Naive thymus-derived CD8-positive, alpha-beta T cell (primary cell): ENCODE data around the gene MPC1. TPM values are rescaled to one million over a fixed set of nuclear protein-coding genes. Genes with fewer than 3 reads are reported as not detected.
A peak's percentile ranks its signal among the peaks of the same experiment; 100 is the strongest.
"Not testable (repeated sequence)": the region's sequence is repeated elsewhere in the genome, so short reads cannot be mapped to it uniquely, and the experiment has no call there.

Source experiments
- ATAC-seq, 2 donors: fragments of 150-1000 bp; cut with Tn5 transposase in 1 of 2; sonication (Bioruptor Pico), chemical (Tn5 transposase) in 1 of 2; 1 replicate in 1 of 2; 2 replicates in 1 of 2; pipeline ENCODE4 v1.10.0; 2021; ENCODE audit warnings: mild to moderate bottlenecking in 2 of 2, moderate library complexity in 2 of 2
- POLR2A ChIA-PET: fragments of 350-600 bp; sonication (Branson Sonifier 250); formaldehyde crosslinking; loops from one replicate; lab custom pipeline; 2021; ENCODE audit warnings: antibody characterized with exemption; lab: Charles Lee
- DNase-seq, 10 donors: peaks; one replicate each; pipeline versions ENCODE4 v3.0.0 to v3.0.0-alpha.2; 2020 to 2022
- H3K27ac Mint-ChIP-seq, 10 donors: one replicate each; pipeline ENCODE4 v1.8.0; 2020 to 2022; ENCODE audit warnings: mild to moderate bottlenecking in 10 of 10, mixed read lengths in 10 of 10, moderate library complexity in 4 of 10, inconsistent platforms in 1 of 10
- H3K27me3 Mint-ChIP-seq, 5 donors: one replicate each; pipeline ENCODE4 v1.8.0; 2021 to 2022; ENCODE audit warnings: mixed read lengths in 5 of 5
- H3K36me3 Mint-ChIP-seq, 3 donors: one replicate each; pipeline ENCODE4 v1.8.0; 2020 to 2022; ENCODE audit warnings: mixed read lengths in 3 of 3, mild to moderate bottlenecking in 2 of 3, inconsistent platforms in 1 of 3
- H3K4me1 Mint-ChIP-seq, 4 donors: one replicate each; pipeline ENCODE4 v1.8.0; 2021 to 2022; ENCODE audit warnings: mixed read lengths in 4 of 4
- H3K4me3 Mint-ChIP-seq, 10 donors: one replicate each; pipeline ENCODE4 v1.8.0; 2020 to 2022; ENCODE audit warnings: mild to moderate bottlenecking in 10 of 10, mixed read lengths in 10 of 10, moderate library complexity in 6 of 10, inconsistent platforms in 1 of 10
- H3K9me3 Mint-ChIP-seq, 9 donors: one replicate each; pipeline ENCODE4 v1.8.0; 2020 to 2022; ENCODE audit warnings: mixed read lengths in 9 of 9, mild to moderate bottlenecking in 3 of 9, inconsistent platforms in 1 of 9, moderate library complexity in 1 of 9
- polyA plus RNA-seq, 3 donors: library from polyadenylated mRNA; unstranded; fragments of 300-500 nt; fragmentation: Illumina TruSeq; gene quantifications; one replicate each; pipeline ENCODE4 v1.2.3, GENCODE V29; 2021
- total RNA-seq, 8 experiments: library from RNA in 2 of 8; stranded (reverse) in 2 of 8; gene quantifications; one replicate each; pipeline ENCODE4 v1.2.3 and lab custom pipeline; 2021 to 2026

The MPC1 gene
- total and polyA plus RNA-seq, 5 experiments from 2014 or later: 33.5 to 76.7 (median 64.1) TPM

DNA sequence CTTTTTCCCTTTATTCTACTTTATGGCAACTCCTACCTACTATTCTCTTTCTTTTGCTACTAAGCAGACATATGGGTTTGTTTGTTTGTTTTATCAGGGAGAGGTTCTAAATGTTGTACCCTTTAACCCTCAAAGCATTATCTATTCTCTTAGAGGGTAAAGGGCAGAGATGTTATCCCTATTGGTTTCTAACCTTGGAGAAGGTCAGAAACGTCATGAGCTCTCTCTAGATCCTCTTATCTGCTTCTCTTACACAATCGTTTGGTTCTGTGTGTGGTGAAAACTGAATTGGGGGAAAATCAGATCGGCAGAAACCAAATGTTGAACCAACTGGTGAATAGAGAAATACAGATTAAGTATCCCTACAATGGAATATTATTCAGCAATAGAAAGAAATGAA, 6.4 kb upstream of the MPC1 start:
- Mint-ChIP-seq H3K4me3 (no peak overlapping the region), H3K27ac (peak overlapping the region in 1 of 10 donors; percentile 38), H3K9me3 (no peaks in the 10 kb centered on the region), H3K27me3 (peaks cover 0 to 5% (median 0%) of the 10 kb centered on the region in 5 donors), H3K4me1 (peaks cover 0 to 5% (median 2%) of the 10 kb centered on the region in 4 donors), H3K36me3 (peaks cover 0 to 3% (median 0%) of the 10 kb centered on the region in 3 donors)
- POLR2A ChIA-PET: interaction anchor here (0.6 kb wide), 1 partner anchor 8 kb away, joined by 3 read pairs; no protein-coding TSS in a partner anchor
- ATAC-seq (no peak), DNase-seq (no peak)

DNA sequence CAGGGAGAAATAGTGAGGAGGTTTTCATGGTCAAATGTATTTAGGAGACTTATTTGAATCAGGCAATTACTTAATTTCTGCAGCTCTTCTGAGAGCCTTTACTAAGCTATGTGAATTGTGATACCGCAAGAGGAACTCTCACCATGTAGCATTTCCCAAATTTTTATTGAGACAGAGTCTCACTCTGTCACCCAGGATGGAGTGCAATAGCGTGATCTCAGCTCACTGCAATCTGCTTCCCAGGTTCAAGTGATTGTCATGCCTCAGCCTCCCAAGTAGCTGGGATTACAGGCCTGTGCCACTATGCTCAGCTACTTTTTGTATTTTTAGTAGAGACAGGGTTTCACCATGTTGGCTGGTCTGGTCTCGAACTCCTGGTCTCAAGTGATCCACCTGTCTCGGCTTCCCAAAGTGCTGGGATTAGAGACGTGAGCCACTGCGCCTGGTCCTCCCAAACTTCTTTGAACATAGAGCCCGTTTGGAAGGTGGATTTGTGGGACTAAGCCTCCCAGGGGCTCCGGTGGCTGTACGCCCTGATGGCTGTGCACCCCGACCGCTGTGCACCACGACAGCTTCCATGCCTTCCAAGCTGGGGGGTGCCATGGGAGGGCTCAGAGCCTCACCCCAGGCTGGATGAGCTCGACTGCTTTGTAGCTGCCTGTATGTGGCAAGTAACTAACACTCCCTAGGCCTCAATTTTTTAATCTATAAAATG, 5.7 kb upstream of the MPC1 start:
- Mint-ChIP-seq H3K4me3 (no peak overlapping the region), H3K27me3 (peaks cover 0 to 3% (median 0%) of the 10 kb centered on the region in 5 donors), H3K4me1 (peaks cover 0 to 12% (median 4%) of the 10 kb centered on the region in 4 donors), H3K36me3 (peaks cover 0 to 3% (median 0%) of the 10 kb centered on the region in 3 donors), H3K27ac (no peak overlapping the region), H3K9me3 (no peaks in the 10 kb centered on the region)
- DNase-seq (no peak), ATAC-seq (no peak)
- POLR2A ChIA-PET: no interaction called here

DNA sequence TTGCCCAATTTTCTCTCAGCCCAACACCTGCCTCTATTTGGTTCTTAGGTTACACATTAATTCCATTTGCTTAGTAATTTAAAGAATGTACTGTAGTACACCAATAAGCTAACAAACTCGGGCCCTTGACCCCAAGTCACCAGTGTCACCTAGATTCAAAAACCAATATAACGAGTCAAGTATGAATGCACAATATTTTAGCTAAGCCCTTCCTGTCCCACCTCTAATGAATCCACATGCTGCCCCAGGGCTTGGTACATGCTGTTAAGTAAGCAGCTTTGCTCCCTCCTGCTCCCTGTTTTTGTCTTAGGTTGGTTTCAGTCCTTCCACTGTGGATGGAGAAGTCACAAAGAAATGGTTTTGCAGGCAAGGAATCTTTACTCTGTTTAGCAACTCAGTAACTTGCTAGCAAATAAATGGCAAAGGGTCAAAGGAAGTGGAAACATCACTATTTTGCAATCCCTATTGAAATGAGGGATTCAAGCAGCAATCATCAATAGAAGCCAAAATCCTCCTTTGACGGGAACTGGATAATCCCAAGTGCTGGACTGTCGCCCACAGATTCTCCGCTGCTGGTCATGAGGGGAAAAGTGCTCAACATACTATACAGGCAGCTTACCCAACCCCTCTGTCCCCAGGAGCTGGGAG, 5.0 kb upstream of the MPC1 start:
- peaks cover 0 to 3% (median 0%) of the 10 kb centered on the region in 5 donors for H3K27me3 Mint-ChIP-seq
- DNase-seq (no peak), ATAC-seq (no peak)
- H3K9me3 Mint-ChIP-seq: no peaks in the 10 kb centered on the region
- H3K36me3 Mint-ChIP-seq: peaks cover 0 to 3% (median 0%) of the 10 kb centered on the region in 3 donors
- POLR2A ChIA-PET: no interaction called here
- H3K4me3 Mint-ChIP-seq: no peak overlapping the region
- peaks cover 0 to 12% (median 4%) of the 10 kb centered on the region in 4 donors for H3K4me1 Mint-ChIP-seq
- no peak overlapping the region for H3K27ac Mint-ChIP-seq

DNA sequence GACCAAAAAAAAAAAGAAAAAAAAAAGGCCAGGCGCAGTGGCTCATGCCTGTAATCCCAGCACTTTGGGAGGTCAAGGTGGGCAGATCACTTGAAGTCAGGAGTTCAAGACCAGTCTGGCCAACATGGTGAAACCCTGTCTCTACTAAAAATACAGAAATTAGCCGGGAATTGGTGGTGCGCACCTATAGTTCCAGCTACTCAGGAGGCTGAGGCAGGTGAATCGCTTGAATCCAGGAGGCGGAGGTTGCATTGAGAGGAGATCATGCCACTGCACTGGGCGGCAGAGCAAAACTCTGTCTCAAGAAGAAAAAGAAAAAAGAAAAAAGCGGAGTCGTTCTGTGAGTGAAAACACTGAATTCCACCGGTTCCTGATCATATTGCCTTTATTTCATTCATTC, 4.4 kb upstream of the MPC1 start:
- H3K4me3 Mint-ChIP-seq, H3K27me3 Mint-ChIP-seq, POLR2A ChIA-PET, H3K9me3 Mint-ChIP-seq, ATAC-seq, H3K36me3 Mint-ChIP-seq, DNase-seq: not testable (repeated sequence)
- peaks cover 0 to 12% (median 4%) of the 10 kb centered on the region in 4 donors for H3K4me1 Mint-ChIP-seq
- H3K27ac Mint-ChIP-seq: peak overlapping the region in 1 of 10 donors; percentile 19

DNA sequence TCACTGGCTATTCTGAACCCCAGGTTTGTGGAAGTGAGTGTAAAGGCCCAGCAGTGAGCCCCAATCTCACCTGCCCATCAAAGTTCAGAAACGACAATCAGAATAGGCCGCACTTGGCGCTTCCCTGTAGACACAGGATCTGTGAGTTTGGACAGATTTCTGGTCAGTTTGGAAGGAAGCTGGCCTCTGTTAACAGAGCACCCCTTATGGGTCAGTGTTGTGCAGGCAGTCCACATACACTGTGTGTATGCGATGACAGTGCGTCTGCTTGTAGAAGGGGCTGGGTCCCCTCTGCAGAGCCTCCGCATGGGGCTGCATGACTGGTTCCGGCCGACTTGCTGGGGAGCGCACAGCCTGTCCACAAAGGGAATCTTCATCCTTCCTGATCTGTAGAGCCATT, 3.4 kb upstream of the MPC1 start:
- H3K4me3 Mint-ChIP-seq: no peak overlapping the region
- POLR2A ChIA-PET: no interaction called here
- DNase-seq: no peak
- H3K36me3 Mint-ChIP-seq: peaks cover 0 to 3% (median 0%) of the 10 kb centered on the region in 3 donors
- ATAC-seq: no peak
- peaks cover 0 to 1% (median 0%) of the 10 kb centered on the region in 5 donors for H3K27me3 Mint-ChIP-seq
- H3K27ac Mint-ChIP-seq: no peak overlapping the region
- H3K9me3 Mint-ChIP-seq: no peaks in the 10 kb centered on the region
- H3K4me1 Mint-ChIP-seq: peaks cover 6 to 18% (median 12%) of the 10 kb centered on the region in 4 donors

DNA sequence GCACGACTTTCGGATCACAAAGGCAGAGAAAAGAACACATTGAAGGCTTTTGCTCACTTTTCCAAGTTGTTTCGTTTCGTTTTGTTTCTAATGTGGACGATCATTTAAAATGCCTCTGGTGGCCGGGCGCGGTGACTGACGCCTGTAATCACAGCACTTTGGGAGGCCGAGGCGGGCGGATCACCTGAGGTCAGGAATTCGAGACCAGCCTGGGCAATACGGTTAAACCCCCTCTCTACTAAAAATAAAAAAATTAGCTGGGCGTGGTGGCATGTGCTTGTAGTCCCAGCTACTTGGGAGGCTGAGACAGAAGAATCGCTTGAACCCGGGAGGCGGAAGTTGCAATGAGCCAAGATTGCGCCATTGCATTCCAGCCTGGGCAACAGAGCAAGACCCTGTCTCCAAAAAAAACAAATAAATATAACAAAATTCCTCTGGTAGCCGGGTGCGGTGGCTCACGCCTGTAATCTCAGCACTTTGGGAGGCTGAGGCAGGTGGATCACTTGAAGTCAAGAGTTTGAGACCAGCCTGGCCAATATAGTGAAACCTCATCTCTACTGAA, 1.1 kb upstream of the MPC1 start:
- POLR2A ChIA-PET: interaction anchor here (0.9 to 1.7 kb wide), 6 partner anchors 17 to 52 kb away, joined by 3 to 6 read pairs (median 3); partner anchors contain the start of gene SFT2D1
- DNase-seq: peak in 4 of 10 donors; percentile 6 to 35 (median 14)
- not testable (repeated sequence) for H3K9me3 Mint-ChIP-seq, ATAC-seq, H3K27me3 Mint-ChIP-seq, H3K36me3 Mint-ChIP-seq
- H3K27ac Mint-ChIP-seq: peak overlapping the region; percentile 59 to 95 (median 89)
- H3K4me1 Mint-ChIP-seq: peaks cover 6 to 21% (median 13%) of the 10 kb centered on the region in 4 donors
- H3K4me3 Mint-ChIP-seq: peak overlapping the region; percentile 81 to 92 (median 90)

DNA sequence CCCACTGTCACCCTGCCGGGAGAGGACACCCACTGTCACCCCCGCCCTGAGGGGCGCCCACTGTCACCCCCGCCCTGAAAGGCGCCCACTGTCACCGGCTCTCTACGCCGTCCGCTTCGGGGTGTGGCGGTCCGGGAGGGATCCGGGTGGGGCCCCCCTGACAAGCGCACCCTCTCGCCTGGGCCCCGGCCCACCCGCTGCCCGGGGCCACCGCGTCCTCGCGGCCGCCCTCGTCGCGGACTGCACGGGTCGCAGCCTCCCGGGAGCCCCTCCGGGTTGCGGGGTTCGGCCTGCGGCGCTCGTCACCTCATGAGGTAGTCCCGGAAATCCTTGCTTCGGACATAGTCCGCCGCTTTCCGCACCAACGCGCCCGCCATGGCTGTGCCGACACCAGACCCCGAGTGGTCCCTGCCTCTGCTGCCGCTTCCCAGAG, 224 bp downstream of the MPC1 start:
- Mint-ChIP-seq H3K4me3 (peak overlapping the region; percentile 87 to 97 (median 92)), H3K36me3 (peaks cover 0 to 2% (median 0%) of the 10 kb centered on the region in 3 donors), H3K9me3 (no peaks in the 10 kb centered on the region), H3K27ac (peak overlapping the region in 8 of 10 donors; percentile 87 to 95 (median 92)), H3K4me1 (peaks cover 6 to 21% (median 13%) of the 10 kb centered on the region in 4 donors), H3K27me3 (no peaks in the 10 kb centered on the region)
- peak in 1 of 2 donors; percentile 8 for ATAC-seq
- POLR2A ChIA-PET: interaction anchor here (1.3 to 1.7 kb wide), 2 partner anchors 29 to 34 kb away, joined by 3 to 5 read pairs; no protein-coding TSS in a partner anchor
- peak in 1 of 10 donors; percentile 27 for DNase-seq

DNA sequence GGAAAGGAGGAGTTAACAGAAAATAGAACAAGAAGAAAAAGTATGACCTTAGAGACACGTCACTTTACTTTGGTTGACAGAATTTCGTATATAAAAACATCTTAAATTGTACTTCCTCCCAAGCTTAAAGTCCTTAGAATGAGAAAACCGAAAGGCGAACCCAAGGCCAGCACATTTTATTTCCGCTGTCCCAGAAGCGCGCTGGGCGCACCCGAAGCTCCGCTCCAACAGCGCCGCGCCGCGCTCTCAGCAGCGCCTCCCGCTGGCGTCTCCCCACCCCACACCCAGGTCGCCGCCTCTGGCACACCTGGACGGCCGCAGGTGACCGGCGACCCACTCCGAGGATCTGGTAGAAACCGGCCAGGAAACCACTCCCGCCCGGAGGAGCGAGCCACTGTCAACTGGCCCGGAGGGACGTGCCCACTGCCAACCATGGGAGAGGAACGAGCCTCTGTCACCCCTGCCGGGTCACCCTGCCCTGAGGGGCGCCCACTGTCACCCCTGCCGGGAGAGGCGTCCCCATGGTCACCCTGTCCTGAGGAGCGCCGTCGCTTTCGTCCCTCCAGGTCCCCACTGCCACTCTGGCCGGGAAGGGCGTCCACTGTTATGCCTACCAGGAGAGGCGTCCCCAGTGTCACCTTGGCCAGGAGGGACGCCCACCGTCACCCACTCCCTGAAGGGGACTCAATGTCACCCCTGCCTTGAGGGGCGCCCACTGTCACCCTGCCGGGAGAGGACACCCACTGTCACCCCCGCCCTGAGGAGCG, 824 bp downstream of the MPC1 start:
- Mint-ChIP-seq H3K4me3 (peak overlapping the region; percentile 87 to 97 (median 92)), H3K27ac (peak overlapping the region; percentile 74 to 95 (median 92)), H3K4me1 (peaks cover 6 to 21% (median 13%) of the 10 kb centered on the region in 4 donors), H3K27me3 (no peaks in the 10 kb centered on the region), H3K36me3 (peaks cover 0 to 2% (median 0%) of the 10 kb centered on the region in 3 donors), H3K9me3 (no peaks in the 10 kb centered on the region)
- POLR2A ChIA-PET: interaction anchor here (0.6 to 1.8 kb wide), 5 partner anchors 29 to 106 kb away, joined by 3 to 5 read pairs (median 4); no protein-coding TSS in a partner anchor
- DNase-seq: peak; percentile 36 to 73 (median 65)
- peak; percentile 21 to 45 for ATAC-seq

DNA sequence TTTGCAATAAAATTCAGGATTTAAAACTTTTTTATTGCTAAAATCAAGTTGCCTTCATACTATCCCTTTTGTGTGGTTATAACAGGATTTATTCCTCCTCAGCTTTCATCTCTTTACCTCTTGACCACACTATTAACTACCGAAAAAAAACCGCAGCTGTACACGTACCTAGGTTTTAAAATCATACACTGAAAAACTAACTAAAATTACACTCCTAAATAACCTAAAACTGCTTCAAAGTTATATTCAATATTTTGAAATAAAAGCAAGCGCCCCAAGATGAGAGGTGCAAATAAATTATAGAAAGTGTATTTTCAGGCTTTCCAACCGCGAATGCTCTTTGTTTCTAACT, 1.4 kb downstream of the MPC1 start:
- POLR2A ChIA-PET: interaction anchor here (0.6 to 1.8 kb wide), 7 partner anchors 8 to 132 kb away, joined by 3 to 5 read pairs (median 3); no protein-coding TSS in a partner anchor
- Mint-ChIP-seq H3K4me3 (peak overlapping the region; percentile 87 to 97 (median 92)), H3K9me3 (no peaks in the 10 kb centered on the region), H3K4me1 (peaks cover 6 to 21% (median 13%) of the 10 kb centered on the region in 4 donors), H3K27me3 (no peaks in the 10 kb centered on the region), H3K36me3 (peaks cover 0 to 2% (median 0%) of the 10 kb centered on the region in 3 donors), H3K27ac (peak overlapping the region; percentile 74 to 95 (median 92))
- DNase-seq (no peak), ATAC-seq (no peak)

DNA sequence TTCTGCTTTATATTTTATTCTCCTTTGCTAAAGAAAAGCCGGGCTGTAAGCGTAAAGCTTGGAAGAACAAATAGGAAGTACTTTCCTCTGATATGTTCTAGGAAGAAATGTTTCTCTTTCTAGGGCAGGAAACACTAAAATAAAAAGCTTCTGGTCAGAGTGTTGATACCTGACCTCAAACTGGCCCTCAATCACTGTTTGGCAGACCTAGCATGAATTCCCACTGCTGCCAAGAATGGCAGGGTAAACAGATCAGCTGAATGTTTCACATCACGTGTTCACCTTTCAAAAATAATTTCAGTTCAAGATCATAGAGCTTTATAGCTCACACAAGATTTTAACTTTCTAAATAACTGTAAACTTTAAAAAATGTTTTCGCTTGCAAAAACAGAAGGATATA, 2.9 kb downstream of the MPC1 start:
- no peak overlapping the region for H3K27ac Mint-ChIP-seq

DNA sequence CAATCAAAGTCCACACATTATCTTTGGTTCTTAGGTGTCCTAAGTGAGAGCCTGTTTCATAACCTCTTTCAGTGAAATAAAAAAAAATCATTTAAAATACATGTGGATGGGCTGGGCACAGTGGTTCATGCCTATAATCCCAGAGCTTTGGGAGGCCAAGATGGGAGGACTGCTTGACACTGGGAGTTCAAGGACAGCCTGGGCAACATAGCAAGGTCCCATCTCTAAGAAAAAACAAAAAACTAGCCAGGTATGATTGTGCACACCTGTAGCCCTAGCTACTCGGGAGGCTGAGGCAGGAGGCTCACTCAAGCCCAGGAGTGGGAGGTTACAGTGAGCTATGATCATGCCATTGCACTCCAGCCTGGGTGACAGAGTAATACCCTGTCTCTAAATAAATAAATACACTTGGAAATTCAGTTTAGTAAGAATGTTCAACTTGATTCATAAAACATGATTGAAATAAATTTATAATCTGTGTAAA, 3.6 kb downstream of the MPC1 start:
- H3K36me3 Mint-ChIP-seq: peaks cover 0 to 2% (median 0%) of the 10 kb centered on the region in 3 donors
- no peak overlapping the region for H3K27ac Mint-ChIP-seq
- POLR2A ChIA-PET: no interaction called here
- DNase-seq (no peak), ATAC-seq (no peak)
- no peaks in the 10 kb centered on the region for H3K27me3 Mint-ChIP-seq
- peaks cover 6 to 16% (median 12%) of the 10 kb centered on the region in 4 donors for H3K4me1 Mint-ChIP-seq
- H3K9me3 Mint-ChIP-seq: no peaks in the 10 kb centered on the region
- H3K4me3 Mint-ChIP-seq: no peak overlapping the region

More for the DNA sequence above, 2.9 kb downstream of the MPC1 start:
- Mint-ChIP-seq H3K4me1 (peaks cover 6 to 21% (median 13%) of the 10 kb centered on the region in 4 donors), H3K9me3 (no peaks in the 10 kb centered on the region), H3K4me3 (no peak overlapping the region), H3K36me3 (peaks cover 0 to 2% (median 0%) of the 10 kb centered on the region in 3 donors), H3K27me3 (no peaks in the 10 kb centered on the region)
- POLR2A ChIA-PET: interaction anchor here (1.4 to 1.8 kb wide), 2 partner anchors 18 to 108 kb away, joined by 4 read pairs; no protein-coding TSS in a partner anchor
- ATAC-seq (no peak), DNase-seq (no peak)
